ENCODE results near the gene AOX1.

DNA sequence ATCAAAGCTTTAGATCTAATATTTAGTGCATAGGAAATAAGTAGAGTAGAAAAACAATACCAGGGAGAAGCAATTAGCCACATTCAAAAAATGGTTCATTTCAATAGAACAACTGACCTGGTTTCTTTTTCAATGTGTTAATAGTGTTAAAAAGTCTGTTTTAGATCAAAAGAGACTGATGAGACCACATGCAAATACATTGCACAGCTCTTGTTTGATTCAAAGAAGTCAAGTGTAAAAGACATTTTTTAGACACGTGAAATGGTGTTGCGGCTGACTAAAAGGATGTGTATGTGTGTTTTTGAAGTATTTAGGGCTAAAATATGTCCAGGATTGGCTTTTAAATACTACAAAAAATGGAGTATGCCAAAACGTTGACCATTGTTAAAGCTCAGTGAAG is 1.2 kb upstream of the AOX1 start:
- TF ChIP-seq, protein P1, sequence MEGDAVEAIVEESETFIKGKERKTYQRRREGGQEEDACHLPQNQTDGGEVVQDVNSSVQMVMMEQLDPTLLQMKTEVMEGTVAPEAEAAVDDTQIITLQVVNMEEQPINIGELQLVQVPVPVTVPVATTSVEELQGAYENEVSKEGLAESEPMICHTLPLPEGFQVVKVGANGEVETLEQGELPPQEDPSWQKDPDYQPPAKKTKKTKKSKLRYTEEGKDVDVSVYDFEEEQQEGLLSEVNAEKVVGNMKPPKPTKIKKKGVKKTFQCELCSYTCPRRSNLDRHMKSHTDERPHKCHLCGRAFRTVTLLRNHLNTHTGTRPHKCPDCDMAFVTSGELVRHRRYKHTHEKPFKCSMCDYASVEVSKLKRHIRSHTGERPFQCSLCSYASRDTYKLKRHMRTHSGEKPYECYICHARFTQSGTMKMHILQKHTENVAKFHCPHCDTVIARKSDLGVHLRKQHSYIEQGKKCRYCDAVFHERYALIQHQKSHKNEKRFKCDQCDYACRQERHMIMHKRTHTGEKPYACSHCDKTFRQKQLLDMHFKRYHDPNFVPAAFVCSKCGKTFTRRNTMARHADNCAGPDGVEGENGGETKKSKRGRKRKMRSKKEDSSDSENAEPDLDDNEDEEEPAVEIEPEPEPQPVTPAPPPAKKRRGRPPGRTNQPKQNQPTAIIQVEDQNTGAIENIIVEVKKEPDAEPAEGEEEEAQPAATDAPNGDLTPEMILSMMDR (IDR thresholded peaks at IDR 0.05 in 4 of 5, conservative IDR thresholded peaks at IDR 0.05 in 1 of 5) = no peak
- TF ChIP-seq POLR2A (IDR thresholded peaks at IDR 0.05) = no peak

All from gastrocnemius medialis (tissue), 4 donors.